K562 (cell line): ENCODE results near the gene PRKD2. TPM values are rescaled to one million over a fixed set of nuclear protein-coding genes. Genes with fewer than 3 reads are reported as not detected.

Experiments
- ATAC-seq: fragments of 200-7000 bp; cut with Tn5 transposase; 3 replicates; pipeline ENCODE4 v1.9.1; 2020; ENCODE audit warnings: moderate library complexity
- BruUV-seq: library from RNA; stranded (reverse); fragments of 400-500 nt; replicated peaks from 2 replicates; lab custom pipeline; 2021; lab: Mats Ljungman, UMichigan
- CTCF ChIA-PET: fragments of 300-600 bp; formaldehyde crosslinking; extraction: SDS; loops from one replicate; lab custom pipeline; 2021; ENCODE audit warnings: low intra/inter-chr PET ratio; lab: Yijun Ruan, JAX
- POLR2A ChIA-PET: fragments of 300-600, 350-650 bp; sonication (Branson Sonifier 250); formaldehyde crosslinking; extraction: SDS; loops from one replicate; lab custom pipeline; 2021; ENCODE audit warnings: antibody characterized with exemption, inconsistent platforms; lab: Yijun Ruan, JAX
- DNase-seq, 4 experiments: peaks; one replicate each; pipeline versions ENCODE4 v3.0.0 to v3.0.0-alpha.2; 2011 to 2018; ENCODE audit warnings: low spot score in 3 of 4, mixed read lengths in 3 of 4; ENCODE audit errors: extremely low read depth in 1 of 4
- FAIRE-seq: peaks from 2 replicates; lab custom pipeline; 2011; peaks lifted over from hg19 to GRCh38; lab: Jason Lieb, UNC
- H2AFZ ChIP-seq: 2 replicates; pipeline ENCODE4 v1.6.0; 2011; ENCODE audit warnings: low read depth, low read length, control low read depth, inconsistent platforms
- H3K27ac ChIP-seq: fragments of 200-600 bp; 3 replicates; pipeline ENCODE4 v1.8.0; 2011; ENCODE audit warnings: low read depth, mild to moderate bottlenecking, control low read depth, inconsistent platforms, low read length, moderate library complexity, mixed read lengths; ENCODE audit errors: extremely low read depth
- H3K27me3 ChIP-seq, 2 experiments: fragments of 300-600 bp in 1 of 2; 2 replicates in 1 of 2; 3 replicates in 1 of 2; pipeline versions ENCODE4 v1.6.0 to v1.8.0; 2011; ENCODE audit warnings: inconsistent platforms in 2 of 2, low read length in 2 of 2, mild to moderate bottlenecking in 1 of 2, mixed read lengths in 1 of 2, moderate library complexity in 1 of 2; ENCODE audit not compliant: control insufficient read depth in 2 of 2, insufficient read depth in 2 of 2
- H3K36me3 ChIP-seq: fragments of 300-600 bp; 3 replicates; pipeline ENCODE4 v1.8.0; 2011; ENCODE audit warnings: mild to moderate bottlenecking, low read length, inconsistent platforms; ENCODE audit not compliant: control insufficient read depth, insufficient read depth
- H3K4me1 ChIP-seq, 2 experiments: fragments of 200-600 bp in 1 of 2; replicated peaks in 1 of 2; 2 replicates in 1 of 2; 3 replicates in 1 of 2; pipeline versions ENCODE4 v1.5.1 to v1.8.0; 2011; ENCODE audit warnings: inconsistent platforms in 2 of 2, low read length in 2 of 2, mild to moderate bottlenecking in 1 of 2, mixed read lengths in 1 of 2, moderate library complexity in 1 of 2; ENCODE audit not compliant: control insufficient read depth in 2 of 2, insufficient read depth in 2 of 2
- H3K4me2 ChIP-seq: 2 replicates; pipeline ENCODE4 v1.6.1; 2011; ENCODE audit warnings: low read length, control low read depth, inconsistent platforms, mixed read lengths; ENCODE audit not compliant: insufficient read depth
- H3K4me3 ChIP-seq: fragments of 200-600 bp; sonication (generic), shearing (Covaris generic); 2 replicates; pipeline ENCODE4 v1.5.1; 2016; ENCODE audit warnings: control low read depth, inconsistent platforms
- H3K79me2 ChIP-seq: fragments of 200-600 bp; 3 replicates; pipeline ENCODE4 v1.8.0; 2011; ENCODE audit warnings: low read length, inconsistent platforms; ENCODE audit not compliant: control insufficient read depth, insufficient read depth
- H3K9ac ChIP-seq, 2 experiments: 2 replicates each; pipeline versions ENCODE4 v1.6.0 to v1.6.1; 2011; ENCODE audit warnings: low read depth in 2 of 2, low read length in 2 of 2, control low read depth in 1 of 2, inconsistent platforms in 1 of 2, mild to moderate bottlenecking in 1 of 2, mixed read lengths in 1 of 2; ENCODE audit not compliant: insufficient read depth in 1 of 2
- H3K9me1 ChIP-seq: one replicate; pipeline ENCODE4 v1.6.0; 2011; ENCODE audit warnings: inconsistent platforms, mild to moderate bottlenecking, low read length, moderate library complexity; ENCODE audit not compliant: control insufficient read depth, insufficient read depth
- H3K9me3 ChIP-seq: replicated peaks from 2 replicates; pipeline ENCODE4 v1.5.1; 2011; ENCODE audit warnings: low read depth, low read length, inconsistent platforms; ENCODE audit not compliant: control insufficient read depth, insufficient read depth
- H4K20me1 ChIP-seq: replicated peaks from 2 replicates; pipeline ENCODE4 v1.6.1; 2011; ENCODE audit warnings: low read length, inconsistent platforms, mixed read lengths; ENCODE audit not compliant: control insufficient read depth, insufficient read depth
- HMG20A ChIP-seq: fragments of 450-650 bp; formaldehyde crosslinking; conservative IDR thresholded peaks from 2 replicates; pipeline ENCODE4 v1.4.0; 2020; ENCODE audit warnings: mild to moderate bottlenecking, mixed read lengths
- HNRNPL ChIP-seq: fragments of 200-400 bp; formaldehyde crosslinking; IDR thresholded peaks from 2 replicates; pipeline ENCODE4 v1.6.1; 2017; ENCODE audit warnings: low read depth, mild to moderate bottlenecking, low read length
- POLR2G ChIP-seq: fragments of 200-400 bp; formaldehyde crosslinking; IDR thresholded peaks from 2 replicates; pipeline ENCODE4 v1.6.1; 2017; ENCODE audit warnings: low read depth, mild to moderate bottlenecking, antibody characterized with exemption, low read length, moderate library complexity
- SMARCC2 ChIP-seq: fragments of 450-650 bp; IDR thresholded peaks from 2 replicates; pipeline ENCODE4 v1.6.1; 2017; ENCODE audit warnings: antibody characterized with exemption, moderate library complexity, mild to moderate bottlenecking, low read depth
- SUPT5H ChIP-seq: fragments of 450-650 bp; IDR thresholded peaks from 2 replicates; pipeline ENCODE4 v1.6.1; 2016
- YY1 ChIP-seq, 3 experiments: IDR thresholded peaks; 2 replicates each; pipeline ENCODE4 v1.6.1; 2011; ENCODE audit warnings: low read length in 2 of 3, mild to moderate bottlenecking in 2 of 3, moderate library complexity in 2 of 3, borderline replicate concordance in 1 of 3, control low read depth in 1 of 3, low read depth in 1 of 3; ENCODE audit not compliant: insufficient read depth in 3 of 3, insufficient replicate concordance in 2 of 3, control insufficient read depth in 1 of 3, insufficient read length in 1 of 3; ENCODE audit errors: extremely low read depth in 1 of 3
- ZNF12 ChIP-seq: sonication (generic); formaldehyde crosslinking; IDR thresholded peaks from 2 replicates; pipeline ENCODE4 v1.4.0; 2020; ENCODE audit warnings: mild to moderate bottlenecking, missing genetic modification reagents
- ZNF146 ChIP-seq: IDR thresholded peaks from one replicate; pipeline ENCODE4 v1.6.1; 2018; ENCODE audit warnings: missing compliant biosample characterization; ENCODE audit not compliant: unreplicated experiment
- ZNF589 ChIP-seq: fragments of 200-800 bp; sonication (Bioruptor generic); IDR thresholded peaks from 2 replicates; pipeline ENCODE4 v1.6.1; 2016; ENCODE audit warnings: low read depth, missing genetic modification characterization, missing compliant biosample characterization
- WGBS: fragments of 100-300 bp; shearing (Covaris generic); methylation state at CpG from one replicate; pipeline ENCODE4 v1.1.6; 2016; ENCODE audit warnings: low coverage, mixed read lengths; ENCODE audit not compliant: insufficient coverage; ENCODE audit errors: missing lambda C conversion rate; 5-methylcytosine and 5-hydroxymethylcytosine counted together
- in situ Hi-C: fragments of 300-500 bp; cut with MboI; formaldehyde crosslinking; loops from 4 replicates; pipeline ENCODE4 v1.15.0; 2018; ENCODE audit warnings: inconsistent platforms, mixed read lengths
- intact Hi-C: fragments of 100-400 bp; cut with micrococcal nuclease; formaldehyde crosslinking; loops from 2 replicates; pipeline ENCODE4 v1.14.2; 2022
- polyA plus RNA-seq, 8 experiments: library from polyadenylated mRNA; depleted of rRNA in 4 of 8; stranded (reverse) in 5 of 8; unstranded in 3 of 8; fragments of >200 nt; fragmentation: Nextera tagmentation in 2 of 8; fragmentation: Illumina TruSeq in 1 of 8; extraction: Ambion mirVana in 2 of 8; extraction: Trizol in 1 of 8; gene quantifications; 2 replicates each; pipeline versions ENCODE4 v1.2.1 to v1.2.3, GENCODE V29; 2011 to 2014; ENCODE audit warnings: inconsistent platforms in 1 of 8, missing spikeins in 1 of 8
- total RNA-seq, 7 experiments: library from RNA; depleted of rRNA in 6 of 7; stranded (reverse); fragments of >200 nt in 6 of 7; fragmentation: Illumina TruSeq in 2 of 7; extraction: Trizol in 2 of 7; gene quantifications; 2 replicates each; pipeline versions ENCODE4 v1.2.1 to v1.2.3, GENCODE V29; 2011 to 2021; ENCODE audit warnings: low replicate concordance in 1 of 7
- TF ChIP-seq, protein P1 (sequence below): fragments of 250-450 bp; sonication (Bioruptor Pico); IDR thresholded peaks from 2 replicates; pipeline ENCODE4 v1.4.0; 2020; ENCODE audit warnings: mild to moderate bottlenecking
- TF ChIP-seq, protein P2 (sequence below): IDR thresholded peaks from 2 replicates; pipeline ENCODE4 v1.6.1; 2012; ENCODE audit warnings: low read depth, low read length, improper control_type of control experiment, borderline replicate concordance
- TF ChIP-seq, protein P3 (sequence below): sonication (generic); formaldehyde crosslinking; IDR thresholded peaks from 2 replicates; pipeline ENCODE4 v1.9.0; 2022; ENCODE audit warnings: mild to moderate bottlenecking, missing genetic modification reagents

PRKD2 gene
- total and polyA plus RNA-seq, 9 of the 15 experiments (the other 6 are each of a cell fraction or from before 2014, with no cell fraction given) = 1.8 to 60.0 (median 15.0) TPM

DNA sequence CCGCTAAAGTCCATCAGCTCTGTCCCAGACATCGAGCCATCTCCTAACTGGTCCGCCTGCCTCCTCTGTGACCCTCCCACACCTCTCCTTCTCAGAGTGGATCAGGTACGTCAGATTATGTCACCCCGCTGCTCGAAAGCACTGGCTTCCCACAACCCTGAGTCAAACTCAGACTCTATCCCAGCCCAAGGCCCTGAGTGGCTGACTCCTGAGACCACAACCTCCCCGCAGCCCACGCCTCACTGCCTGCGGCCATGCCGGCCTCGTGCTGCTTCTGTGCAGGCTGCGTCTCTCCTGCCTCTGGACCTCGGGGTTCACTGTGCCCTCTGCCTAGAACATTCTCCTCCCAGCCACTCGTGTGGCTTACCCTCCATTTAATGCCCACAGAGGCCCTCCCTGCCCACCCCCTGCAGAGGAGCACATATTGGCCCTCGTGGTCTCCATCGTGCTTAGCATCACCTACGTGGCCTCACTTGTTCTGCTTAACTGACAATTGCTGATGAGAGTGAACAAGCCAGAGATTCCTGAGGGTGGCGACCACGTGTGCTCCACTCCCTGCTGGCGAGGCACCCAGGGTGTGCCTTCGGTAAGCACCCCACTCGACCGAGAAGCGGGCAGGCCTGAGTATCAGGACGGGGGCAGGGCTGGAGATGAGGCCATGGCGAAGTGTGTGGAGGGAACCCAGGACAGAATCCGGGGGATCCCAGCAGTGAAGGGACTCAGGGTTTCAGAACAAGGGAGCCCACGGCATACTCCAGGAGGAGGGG lies 15.4 kb upstream of the PRKD2 start:
- no peak overlapping the region for H3K4me3 ChIP-seq
- no peak for ATAC-seq
- TF ChIP-seq, protein P1, sequence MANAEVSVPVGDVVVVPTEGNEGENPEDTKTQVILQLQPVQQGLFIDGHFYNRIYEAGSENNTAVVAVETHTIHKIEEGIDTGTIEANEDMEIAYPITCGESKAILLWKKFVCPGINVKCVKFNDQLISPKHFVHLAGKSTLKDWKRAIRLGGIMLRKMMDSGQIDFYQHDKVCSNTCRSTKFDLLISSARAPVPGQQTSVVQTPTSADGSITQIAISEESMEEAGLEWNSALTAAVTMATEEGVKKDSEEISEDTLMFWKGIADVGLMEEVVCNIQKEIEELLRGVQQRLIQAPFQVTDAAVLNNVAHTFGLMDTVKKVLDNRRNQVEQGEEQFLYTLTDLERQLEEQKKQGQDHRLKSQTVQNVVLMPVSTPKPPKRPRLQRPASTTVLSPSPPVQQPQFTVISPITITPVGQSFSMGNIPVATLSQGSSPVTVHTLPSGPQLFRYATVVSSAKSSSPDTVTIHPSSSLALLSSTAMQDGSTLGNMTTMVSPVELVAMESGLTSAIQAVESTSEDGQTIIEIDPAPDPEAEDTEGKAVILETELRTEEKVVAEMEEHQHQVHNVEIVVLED = no peak
- TF ChIP-seq SMARCC2 = no peak
- no peak for TF ChIP-seq ZNF12 (CRISPR knock-in tag)
- no peak for TF ChIP-seq HNRNPL
- 0 out of 2 replicates have a peak, but pooled peaks have one; percentile 30 for TF ChIP-seq SUPT5H
- peak in 1 of 3 experiments; percentile 3 for TF ChIP-seq YY1 (IDR thresholded peaks at IDR 0.05; ENCODE audit: borderline replicate concordance in 1 of 3, control insufficient read depth in 1 of 3, extremely low read depth in 1 of 3, insufficient read depth in 3 of 3, insufficient read length in 1 of 3, insufficient replicate concordance in 2 of 3, low read depth in 1 of 3, low read length in 2 of 3)
- TF ChIP-seq HMG20A (CRISPR knock-in tag) = no peak
- TF ChIP-seq ZNF146 = no peak
- TF ChIP-seq, protein P2, sequence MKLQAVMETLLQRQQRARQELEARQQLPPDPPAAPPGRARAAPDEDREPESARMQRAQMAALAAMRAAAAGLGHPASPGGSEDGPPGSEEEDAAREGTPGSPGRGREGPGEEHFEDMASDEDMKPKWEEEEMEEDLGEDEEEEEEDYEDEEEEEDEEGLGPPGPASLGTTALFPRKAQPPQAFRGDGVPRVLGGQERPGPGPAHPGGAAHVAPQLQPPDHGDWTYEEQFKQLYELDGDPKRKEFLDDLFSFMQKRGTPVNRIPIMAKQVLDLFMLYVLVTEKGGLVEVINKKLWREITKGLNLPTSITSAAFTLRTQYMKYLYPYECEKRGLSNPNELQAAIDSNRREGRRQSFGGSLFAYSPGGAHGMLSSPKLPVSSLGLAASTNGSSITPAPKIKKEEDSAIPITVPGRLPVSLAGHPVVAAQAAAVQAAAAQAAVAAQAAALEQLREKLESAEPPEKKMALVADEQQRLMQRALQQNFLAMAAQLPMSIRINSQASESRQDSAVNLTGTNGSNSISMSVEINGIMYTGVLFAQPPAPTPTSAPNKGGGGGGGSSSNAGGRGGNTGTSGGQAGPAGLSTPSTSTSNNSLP = no peak
- TF ChIP-seq, protein P3, sequence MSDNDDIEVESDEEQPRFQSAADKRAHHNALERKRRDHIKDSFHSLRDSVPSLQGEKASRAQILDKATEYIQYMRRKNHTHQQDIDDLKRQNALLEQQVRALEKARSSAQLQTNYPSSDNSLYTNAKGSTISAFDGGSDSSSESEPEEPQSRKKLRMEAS (CRISPR knock-in tag) = peak; percentile 67
- TF ChIP-seq POLR2G = peak; percentile 28; the same call in 1 of the 2 replicates
- TF ChIP-seq ZNF589 (CRISPR knock-in tag) = no peak
- TF ChIP-seq, all 486 proteins: peak for 4
- no peak for FAIRE-seq
- Histone ChIP-seq H3K79me2 (peaks cover 68% of the 10 kb centered on the region), H3K27me3 (no peaks in the 10 kb centered on the region), H3K9me1 (peaks cover 8% of the 10 kb centered on the region), H4K20me1 (peaks cover 46% of the 10 kb centered on the region), H3K4me1 (peaks cover 40 to 76% of the 10 kb centered on the region in 2 experiments), H3K27ac (peak overlapping the region; percentile 75; the same call in 2 of the 3 replicates), H3K36me3 (peaks cover 86% of the 10 kb centered on the region), H3K9me3 (no peaks in the 10 kb centered on the region), H2AFZ (no peak overlapping the region), H3K9ac (peak overlapping the region in 1 of 2 experiments; percentile 67; a peak in 2 of 4 replicates), H3K4me2 (0 out of 2 replicates have a peak overlapping the region, but pooled peaks have one; percentile 68)
- CTCF ChIA-PET = no interaction called here
- in situ Hi-C loops (no loop called here), intact Hi-C loops (no loop called here)
- BruUV-seq = no TSS peak
- DNase-seq = peak in 1 of 4 experiments; percentile 21
- WGBS = 85% methylated on average over 28 of the region's 28 CpGs
- POLR2A ChIA-PET = interaction anchor here (0.6 to 2.0 kb wide), 3 partner anchors 9 to 98 kb away, joined by 3 to 10 read pairs (median 3); no protein-coding TSS in a partner anchor
